ENCODE results near the gene PDRG1.
A peak's percentile ranks its signal among the peaks of the same experiment; 100 is the strongest.

Gene PDRG1

DNA sequence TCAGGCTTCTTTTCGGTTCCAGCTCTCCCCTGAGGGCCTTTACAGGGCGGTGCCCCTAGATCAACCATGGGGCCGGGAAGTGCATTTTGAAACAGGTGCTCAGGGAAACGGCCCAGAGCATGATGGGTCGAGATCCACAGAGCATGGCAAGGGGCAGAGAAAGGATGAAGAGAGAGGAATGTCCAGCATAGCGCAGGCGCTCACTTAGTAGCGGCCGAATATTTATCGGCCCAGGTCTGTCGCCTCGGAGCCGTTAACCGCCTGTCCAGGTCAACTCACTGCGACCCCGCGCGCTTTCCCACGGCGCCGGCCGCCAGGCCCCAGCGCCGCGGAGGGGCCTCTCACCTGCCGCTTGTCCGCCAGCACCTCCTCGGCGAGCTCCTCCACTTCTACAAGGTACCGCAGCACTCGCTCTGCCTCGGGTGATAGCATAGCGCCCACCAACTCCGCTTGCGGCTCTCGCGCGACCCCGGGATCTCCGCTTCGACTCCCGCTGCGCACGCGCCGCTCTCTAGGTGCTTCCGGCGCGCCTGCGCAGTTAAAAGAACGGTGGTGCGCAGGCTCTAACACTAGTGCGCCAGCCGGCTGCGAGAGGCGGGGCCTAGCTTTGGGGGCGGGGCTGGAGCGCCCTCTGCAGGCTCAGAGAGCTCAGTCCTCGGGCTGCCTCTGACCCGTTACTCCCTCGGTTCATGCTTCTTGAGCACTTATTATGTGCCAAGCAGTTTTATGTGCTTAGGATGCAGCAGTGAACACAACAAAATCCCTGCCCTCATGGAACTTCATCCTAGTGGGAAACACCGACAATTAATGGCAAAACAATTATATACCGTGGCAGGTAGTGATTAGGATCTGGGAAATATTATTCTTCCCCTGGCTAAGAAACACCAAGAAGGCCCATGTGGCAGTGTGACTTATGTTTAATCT lies at the start of gene PDRG1:
Gene PDRG1 (minus strand): TSS at position 517 of the 924 bp plus-strand sequence. CDS start 85 bp downstream, at position 432.
- H3K27me3 ChIP-seq (ENCODE audit: insufficient read depth, poor library complexity, severe bottlenecking), result no peaks in the 10 kb centered on the region
- ATAC-seq (ENCODE audit: low read depth) (peak; percentile 96), DNase-seq (ENCODE audit: low spot score) (peak; percentile 100)
- H3K4me1 ChIP-seq (ENCODE audit: insufficient read depth, poor library complexity, severe bottlenecking), result no peaks in the 10 kb centered on the region
- peaks cover 39% of the 10 kb centered on the region for H3K36me3 ChIP-seq (ENCODE audit: low read depth)
- TF ChIP-seq, protein P1, sequence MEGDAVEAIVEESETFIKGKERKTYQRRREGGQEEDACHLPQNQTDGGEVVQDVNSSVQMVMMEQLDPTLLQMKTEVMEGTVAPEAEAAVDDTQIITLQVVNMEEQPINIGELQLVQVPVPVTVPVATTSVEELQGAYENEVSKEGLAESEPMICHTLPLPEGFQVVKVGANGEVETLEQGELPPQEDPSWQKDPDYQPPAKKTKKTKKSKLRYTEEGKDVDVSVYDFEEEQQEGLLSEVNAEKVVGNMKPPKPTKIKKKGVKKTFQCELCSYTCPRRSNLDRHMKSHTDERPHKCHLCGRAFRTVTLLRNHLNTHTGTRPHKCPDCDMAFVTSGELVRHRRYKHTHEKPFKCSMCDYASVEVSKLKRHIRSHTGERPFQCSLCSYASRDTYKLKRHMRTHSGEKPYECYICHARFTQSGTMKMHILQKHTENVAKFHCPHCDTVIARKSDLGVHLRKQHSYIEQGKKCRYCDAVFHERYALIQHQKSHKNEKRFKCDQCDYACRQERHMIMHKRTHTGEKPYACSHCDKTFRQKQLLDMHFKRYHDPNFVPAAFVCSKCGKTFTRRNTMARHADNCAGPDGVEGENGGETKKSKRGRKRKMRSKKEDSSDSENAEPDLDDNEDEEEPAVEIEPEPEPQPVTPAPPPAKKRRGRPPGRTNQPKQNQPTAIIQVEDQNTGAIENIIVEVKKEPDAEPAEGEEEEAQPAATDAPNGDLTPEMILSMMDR (IDR thresholded peaks at IDR 0.05; ENCODE audit: poor library complexity, severe bottlenecking), result peak; percentile 100
- H3K4me3 ChIP-seq (ENCODE audit: severe bottlenecking), result peak within 1 kb of the TSS; percentile 68
- H3K9me3 ChIP-seq (ENCODE audit: severe bottlenecking), result no peaks in the 10 kb centered on the region
- no peak within 1 kb of the TSS for H3K27ac ChIP-seq (ENCODE audit: poor library complexity, severe bottlenecking)

DNA sequence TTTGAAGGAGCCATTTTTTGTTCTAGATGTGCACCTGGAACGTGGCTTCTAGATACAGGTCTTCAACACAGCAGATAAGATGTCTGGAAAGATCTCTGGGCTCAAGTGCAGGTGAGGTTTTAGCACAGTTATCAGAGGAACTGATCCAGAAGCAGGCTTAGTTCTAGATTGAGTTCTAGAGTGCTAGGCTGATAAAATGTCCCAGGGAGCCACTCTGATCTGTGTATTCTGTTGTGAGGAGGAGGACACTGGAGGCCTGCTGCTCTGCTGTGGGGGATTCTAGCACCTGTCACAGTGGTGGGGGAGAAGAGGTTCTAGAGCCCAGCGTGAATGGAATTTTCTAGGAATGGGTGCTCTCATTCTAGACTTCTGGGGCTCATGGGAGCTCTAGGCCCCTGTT lies 46.4 kb upstream of the PDRG1 start:
- Histone ChIP-seq H3K27me3 (ENCODE audit: insufficient read depth, poor library complexity, severe bottlenecking) (peaks cover 29% of the 10 kb centered on the region), H3K9me3 (ENCODE audit: severe bottlenecking) (no peaks in the 10 kb centered on the region), H3K27ac (ENCODE audit: poor library complexity, severe bottlenecking) (no peak overlapping the region), H3K4me3 (ENCODE audit: severe bottlenecking) (no peak overlapping the region), H3K4me1 (ENCODE audit: insufficient read depth, poor library complexity, severe bottlenecking) (no peaks in the 10 kb centered on the region), H3K36me3 (ENCODE audit: low read depth) (no peaks in the 10 kb centered on the region)
- TF ChIP-seq, protein P1 (IDR thresholded peaks at IDR 0.05; ENCODE audit: poor library complexity, severe bottlenecking), result no peak
- ATAC-seq (ENCODE audit: low read depth) (no peak), DNase-seq (ENCODE audit: low spot score) (no peak)

GRCh38 chr20:31996996-31997395 lies 45.1 kb upstream of the PDRG1 start:
- Histone ChIP-seq H3K4me1 (ENCODE audit: insufficient read depth, poor library complexity, severe bottlenecking) (no peaks in the 10 kb centered on the region), H3K27ac (ENCODE audit: poor library complexity, severe bottlenecking) (no peak overlapping the region), H3K4me3 (ENCODE audit: severe bottlenecking) (no peak overlapping the region), H3K9me3 (ENCODE audit: severe bottlenecking) (no peaks in the 10 kb centered on the region), H3K27me3 (ENCODE audit: insufficient read depth, poor library complexity, severe bottlenecking) (peaks cover 40% of the 10 kb centered on the region), H3K36me3 (ENCODE audit: low read depth) (no peaks in the 10 kb centered on the region)
- ATAC-seq (ENCODE audit: low read depth) (no peak), DNase-seq (ENCODE audit: low spot score) (no peak)
- TF ChIP-seq, protein P1 (IDR thresholded peaks at IDR 0.05; ENCODE audit: poor library complexity, severe bottlenecking), result no peak

- Histone ChIP-seq H3K4me1 (ENCODE audit: insufficient read depth, poor library complexity, severe bottlenecking) (no peaks in the 10 kb centered on the region), H3K27me3 (ENCODE audit: insufficient read depth, poor library complexity, severe bottlenecking) (peaks cover 40% of the 10 kb centered on the region), H3K36me3 (ENCODE audit: low read depth) (no peaks in the 10 kb centered on the region), H3K9me3 (ENCODE audit: severe bottlenecking) (no peaks in the 10 kb centered on the region), H3K4me3 (ENCODE audit: severe bottlenecking) (no peak overlapping the region), H3K27ac (ENCODE audit: poor library complexity, severe bottlenecking) (no peak overlapping the region)
- TF ChIP-seq, protein P1 (IDR thresholded peaks at IDR 0.05; ENCODE audit: poor library complexity, severe bottlenecking), result no peak
- ATAC-seq (ENCODE audit: low read depth) (no peak), DNase-seq (ENCODE audit: low spot score) (no peak)
Measured at GRCh38 chr20:31992086-31992485, 40.2 kb upstream of the PDRG1 start.

DNA sequence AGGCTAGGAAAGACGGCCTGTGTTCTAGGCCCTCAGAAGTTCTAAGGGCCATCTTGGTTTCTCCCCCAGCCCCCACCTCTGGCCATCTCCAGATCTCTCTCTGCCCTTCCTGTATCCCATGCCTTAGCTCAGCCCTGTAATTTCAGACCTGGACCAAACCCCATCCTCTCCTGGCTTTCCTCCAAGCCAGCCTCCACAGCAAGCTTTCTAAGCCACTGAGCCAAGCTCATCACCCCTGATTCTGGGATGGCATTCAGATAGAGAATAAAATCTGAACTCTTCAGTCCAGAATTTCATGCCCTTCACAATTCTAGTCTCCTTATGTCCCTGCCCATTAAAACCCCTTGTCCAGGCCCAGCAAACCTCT lies 39.5 kb upstream of the PDRG1 start:
- Histone ChIP-seq H3K4me1 (ENCODE audit: insufficient read depth, poor library complexity, severe bottlenecking) (no peaks in the 10 kb centered on the region), H3K36me3 (ENCODE audit: low read depth) (no peaks in the 10 kb centered on the region), H3K27ac (ENCODE audit: poor library complexity, severe bottlenecking) (no peak overlapping the region), H3K9me3 (ENCODE audit: severe bottlenecking) (no peaks in the 10 kb centered on the region), H3K4me3 (ENCODE audit: severe bottlenecking) (no peak overlapping the region), H3K27me3 (ENCODE audit: insufficient read depth, poor library complexity, severe bottlenecking) (peaks cover 40% of the 10 kb centered on the region)
- DNase-seq (ENCODE audit: low spot score) (no peak), ATAC-seq (ENCODE audit: low read depth) (no peak)
- TF ChIP-seq, protein P1 (IDR thresholded peaks at IDR 0.05; ENCODE audit: poor library complexity, severe bottlenecking), result no peak
